ENCODE measurements around the gene ITGA4.

Gene ITGA4

DNA sequence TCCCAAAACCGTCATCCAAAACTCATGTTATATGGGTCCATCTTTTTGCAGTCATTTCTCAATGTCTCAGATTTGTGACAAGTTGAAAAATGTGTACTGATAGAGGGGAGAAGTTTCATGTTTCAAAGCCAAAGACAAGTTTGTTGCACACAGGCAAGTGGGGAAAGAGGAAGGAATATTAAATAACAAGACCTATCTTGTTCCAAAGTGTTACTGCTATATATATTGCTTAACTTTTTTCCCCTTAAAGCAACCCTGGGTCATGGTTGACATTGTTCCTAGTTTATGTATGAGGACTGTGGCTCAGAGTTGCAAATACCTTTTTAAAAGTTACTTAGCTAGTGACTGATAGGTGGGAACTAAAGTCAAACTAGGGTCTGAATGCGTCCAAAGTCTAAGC, 1.7 kb downstream of the ITGA4 start:
- no peak for DNase-seq (ENCODE audit: low read depth, low spot score)

GRCh38 chr2:181459621-181460021, 2.4 kb downstream of the ITGA4 start:
- peak; percentile 3 for DNase-seq (ENCODE audit: low read depth, low spot score)

DNA sequence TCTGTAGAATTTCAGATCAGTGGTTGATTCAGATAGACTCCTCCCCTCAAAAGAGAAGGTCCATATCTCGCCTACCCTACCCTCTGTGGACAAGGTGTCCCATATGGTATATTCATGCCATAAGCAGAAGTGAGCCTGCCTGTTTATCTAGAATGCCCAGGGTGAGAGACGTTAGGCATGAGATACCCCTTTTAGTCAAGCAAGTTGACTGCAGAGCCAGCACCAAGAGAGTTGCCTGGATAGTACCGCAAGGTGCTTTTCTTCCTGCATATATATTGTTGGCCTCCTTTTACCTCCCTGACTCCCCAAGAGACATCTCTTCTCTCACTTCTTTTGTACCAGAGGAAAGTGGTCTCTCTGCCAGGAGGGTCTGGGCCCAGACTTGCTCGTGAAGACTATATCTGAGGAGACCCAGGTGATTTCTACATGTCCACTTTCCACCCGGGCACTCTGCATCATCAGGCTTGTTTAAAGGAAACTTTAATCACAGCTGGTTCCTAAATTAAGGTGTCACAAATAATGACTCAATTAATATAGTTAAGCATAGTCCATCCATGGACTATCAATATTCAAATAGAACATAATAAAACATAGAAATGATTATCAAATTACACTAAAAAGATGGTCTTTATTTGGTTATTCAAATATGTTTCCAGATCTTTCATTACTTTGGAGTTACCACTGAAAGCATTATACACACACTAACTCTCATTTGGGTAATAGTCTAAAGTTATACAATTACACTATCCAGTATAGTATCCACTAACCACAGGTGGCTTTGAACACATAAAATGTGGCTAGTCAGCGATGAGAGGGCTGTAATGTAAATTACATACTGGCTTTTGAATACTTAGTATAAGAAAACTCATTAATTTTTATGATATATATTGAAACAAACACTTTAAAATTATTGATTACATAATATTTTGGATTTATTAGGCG, 4.1 kb downstream of the ITGA4 start:
- no peak for DNase-seq (ENCODE audit: low read depth, low spot score)

GRCh38 chr2:181462033-181462432, 4.8 kb downstream of the ITGA4 start:
- DNase-seq (ENCODE audit: low read depth, low spot score) = no peak

DNA sequence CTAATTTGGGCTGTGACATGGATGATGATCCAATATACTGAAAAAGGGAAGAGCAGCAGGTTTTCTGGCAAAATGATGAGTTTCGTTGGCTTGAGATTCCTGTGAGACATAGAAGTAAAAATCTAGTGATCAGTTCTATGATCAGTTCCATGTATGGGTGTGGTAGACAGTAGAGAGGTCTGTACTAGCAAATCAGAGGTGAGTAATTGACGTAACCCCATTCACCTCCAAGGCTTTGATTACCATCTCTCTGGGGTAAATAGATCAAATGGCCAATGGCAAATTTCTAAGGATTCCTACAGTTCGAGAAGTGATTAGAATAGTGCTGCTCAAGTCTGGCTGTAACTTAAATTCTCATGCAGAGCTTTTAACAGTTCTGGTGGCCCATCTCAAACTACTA, 6.4 kb downstream of the ITGA4 start:
- no peak for DNase-seq (ENCODE audit: low read depth, low spot score)

GRCh38 chr2:181464966-181465365, 7.8 kb downstream of the ITGA4 start:
- no peak for DNase-seq (ENCODE audit: low read depth, low spot score)

- peak; percentile 21 for DNase-seq (ENCODE audit: low read depth, low spot score)
Observed at GRCh38 chr2:181465676-181466375, 8.6 kb downstream of the ITGA4 start.

DNA sequence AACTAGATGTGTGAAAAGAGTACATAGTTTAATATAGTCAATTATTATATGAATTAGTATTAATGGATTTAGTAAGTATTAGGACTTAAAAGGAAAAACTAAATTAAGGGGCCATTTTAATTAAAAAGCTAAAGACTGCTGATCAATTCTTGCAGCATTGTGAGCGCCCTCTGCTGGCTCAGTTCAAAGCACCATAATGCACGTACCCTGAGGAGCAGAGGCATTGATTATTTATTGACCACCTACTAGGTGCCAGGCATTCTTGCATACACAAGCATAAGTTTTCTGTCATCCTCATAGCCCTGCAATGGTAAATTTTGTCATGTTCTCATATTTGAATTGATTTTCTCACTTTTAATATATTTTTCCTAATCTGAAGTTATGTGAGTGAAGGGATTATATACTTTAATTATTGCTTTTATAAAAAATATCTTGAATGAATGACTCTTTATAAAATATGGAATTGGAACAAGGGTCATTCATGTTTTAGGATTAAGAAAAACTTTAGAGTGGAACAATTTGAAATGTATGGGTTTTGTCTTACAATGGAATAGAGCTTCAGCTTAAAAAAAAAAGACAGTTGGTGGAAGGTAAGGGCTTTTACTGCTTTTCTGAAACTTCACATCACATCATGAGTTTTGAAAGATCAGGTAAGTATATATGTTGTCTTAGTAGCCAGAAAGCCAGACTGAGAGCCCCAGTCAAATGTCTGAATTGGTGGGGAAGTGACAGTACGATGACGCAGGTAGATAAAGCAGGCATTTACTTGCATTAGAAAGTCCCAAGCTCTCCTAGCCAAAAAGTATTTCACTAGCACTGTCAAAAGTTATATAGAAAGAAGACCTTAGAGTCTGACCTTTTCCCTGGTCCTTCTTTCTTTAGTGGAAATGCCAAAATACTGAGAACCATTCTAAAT, 9.7 kb downstream of the ITGA4 start:
- DNase-seq (ENCODE audit: low read depth, low spot score) = peak; percentile 74

DNA sequence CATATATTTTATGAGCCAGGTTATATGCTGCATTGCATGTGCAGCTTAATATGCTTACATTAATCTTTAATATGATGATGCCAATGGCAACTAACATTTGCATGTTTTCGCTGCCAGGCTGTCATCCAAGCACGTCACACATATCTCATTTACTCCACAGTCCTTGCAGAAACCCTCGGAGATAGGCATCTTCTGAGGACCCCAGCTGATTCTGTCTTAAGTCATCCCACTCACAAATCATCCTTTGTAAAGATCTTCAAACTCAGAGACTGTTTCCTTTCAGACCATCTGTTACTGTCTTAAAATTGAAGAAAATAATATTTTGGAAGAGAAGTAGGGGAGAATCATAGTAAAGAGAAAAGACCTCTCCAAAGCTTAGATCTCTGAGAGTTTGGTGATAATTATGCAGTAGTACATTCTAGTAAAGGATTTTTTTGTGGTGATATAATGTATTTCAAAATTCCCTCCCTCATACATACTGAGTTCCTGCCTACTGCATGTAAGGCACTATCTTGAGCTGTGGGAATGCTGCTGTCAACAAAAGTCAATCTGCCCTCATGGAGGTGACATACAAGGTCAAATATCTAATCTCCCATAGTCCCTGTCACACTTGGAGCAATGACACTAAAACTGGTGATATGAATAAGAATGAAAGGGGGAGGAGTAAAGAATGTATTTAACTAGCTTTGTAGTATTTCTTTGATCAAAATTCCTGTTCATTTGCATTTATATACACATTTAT, 11.0 kb downstream of the ITGA4 start:
- no peak for DNase-seq (ENCODE audit: low read depth, low spot score)

DNA sequence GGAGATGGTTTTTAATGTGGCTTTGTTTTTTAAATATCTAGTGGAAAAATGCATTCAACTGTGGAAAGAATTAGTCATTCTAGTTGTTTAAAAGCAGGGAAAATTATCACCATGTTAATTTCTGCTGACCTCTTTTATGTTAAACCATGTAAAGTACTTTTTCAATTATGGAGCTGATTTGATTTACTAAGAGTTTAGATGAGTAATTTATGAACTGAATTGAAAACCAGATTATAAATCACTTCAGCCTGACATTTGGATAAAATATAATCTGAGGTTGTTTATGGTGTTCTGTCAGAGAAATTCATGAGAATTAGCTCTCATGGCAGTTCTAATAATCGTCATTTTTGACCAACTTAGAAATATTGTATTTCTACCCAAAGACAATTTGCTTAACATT, 11.6 kb downstream of the ITGA4 start:
- peak; percentile 6 for DNase-seq (ENCODE audit: low read depth, low spot score)

GRCh38 chr2:181471226-181471625, 14.0 kb downstream of the ITGA4 start:
- DNase-seq (ENCODE audit: low read depth, low spot score) = no peak

- DNase-seq (ENCODE audit: low read depth, low spot score) = peak; percentile 20
Observed at GRCh38 chr2:181471783-181472182, 14.6 kb downstream of the ITGA4 start.

GRCh38 chr2:181472990-181473389, 15.8 kb downstream of the ITGA4 start:
- no peak for DNase-seq (ENCODE audit: low read depth, low spot score)

DNA sequence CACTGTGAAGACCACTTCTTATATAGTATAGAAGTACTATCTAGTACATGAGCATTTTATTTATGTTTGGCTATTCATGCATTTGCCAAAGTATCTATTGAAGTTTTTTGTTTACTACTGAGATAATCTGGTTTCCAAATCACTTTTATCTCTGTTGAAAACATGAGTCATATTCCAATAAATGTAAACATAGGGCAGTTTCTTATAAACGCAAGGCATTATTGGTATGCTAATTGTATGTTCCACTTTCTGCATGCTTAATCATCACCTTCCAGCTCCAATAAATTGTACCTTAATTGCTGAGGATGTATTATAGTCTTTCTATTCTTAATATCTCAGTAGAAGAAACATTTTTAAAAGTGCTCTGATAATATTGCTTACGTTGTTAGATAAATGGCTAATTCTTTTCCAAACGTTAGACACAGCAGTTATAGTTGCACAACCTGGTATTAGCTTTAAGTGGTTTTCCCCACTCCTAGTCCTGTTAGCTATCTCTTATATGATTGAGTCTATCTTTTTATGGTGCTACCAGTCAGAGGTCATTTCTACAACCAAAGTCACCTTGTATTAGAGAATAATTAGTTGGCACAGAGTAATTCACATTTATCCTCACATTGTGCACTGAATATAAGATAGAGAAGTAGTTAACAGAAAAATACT, 17.2 kb downstream of the ITGA4 start:
- no peak for DNase-seq (ENCODE audit: low read depth, low spot score)

- DNase-seq (ENCODE audit: low read depth, low spot score) = no peak
Observed at GRCh38 chr2:181483211-181483610, 26.0 kb downstream of the ITGA4 start.

DNA sequence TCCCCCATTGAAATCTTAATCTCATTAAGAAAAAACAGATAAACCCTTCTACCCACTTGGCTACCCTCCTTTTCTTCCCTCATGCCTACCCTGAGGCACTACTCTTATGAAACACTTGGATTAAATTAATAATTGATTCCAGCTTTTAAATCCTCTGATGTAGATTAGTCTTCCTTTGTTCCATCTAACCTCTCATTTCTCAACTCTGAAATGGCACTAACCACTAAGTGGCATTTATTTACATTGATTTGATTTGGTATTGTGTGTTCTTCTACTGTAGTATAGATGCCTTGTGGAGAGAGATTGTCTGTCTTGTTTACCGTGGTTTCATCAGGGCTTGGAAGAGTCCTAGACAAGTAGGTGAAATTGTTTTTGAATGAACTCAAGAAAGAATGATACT, 26.7 kb downstream of the ITGA4 start:
- DNase-seq (ENCODE audit: low read depth, low spot score) = no peak

DNA sequence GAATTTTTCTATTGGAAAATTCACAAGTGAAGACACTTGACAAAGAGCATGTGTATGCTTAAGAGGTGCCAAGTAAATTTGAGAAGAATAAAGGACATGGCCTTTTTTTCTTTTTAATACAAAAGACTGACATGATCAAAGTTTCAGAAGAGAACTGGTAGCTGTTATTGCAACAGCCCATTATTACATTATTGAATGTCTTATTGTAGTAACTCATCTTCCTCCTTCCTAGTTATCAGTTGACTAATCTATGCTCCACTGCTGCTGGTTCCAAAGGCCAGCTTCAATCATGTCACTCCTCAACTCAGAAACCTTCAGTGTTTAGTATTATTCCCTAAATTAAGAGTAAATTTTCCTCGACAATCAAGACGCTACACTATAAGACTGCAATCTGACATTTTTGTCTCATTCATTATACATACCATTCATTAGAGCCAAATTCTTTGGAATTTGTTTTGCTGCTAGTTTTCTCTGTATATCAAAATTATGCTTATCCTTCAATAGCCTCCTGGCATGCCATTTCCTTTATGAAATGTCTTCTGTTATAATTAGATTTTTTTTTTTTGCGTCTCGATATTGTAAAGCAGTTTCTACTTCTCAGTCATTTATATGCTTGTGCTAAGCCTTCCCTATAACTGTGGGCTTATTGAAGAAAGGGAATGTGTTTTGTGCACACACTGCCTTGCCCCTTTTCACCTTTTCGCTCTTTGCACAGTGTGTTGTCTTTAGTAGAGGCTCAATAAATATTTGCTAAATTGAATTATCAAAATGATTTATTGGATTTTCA, 27.9 kb downstream of the ITGA4 start:
- no peak for DNase-seq (ENCODE audit: low read depth, low spot score)

GRCh38 chr2:181485638-181485946, 28.4 kb downstream of the ITGA4 start:
- DNase-seq (ENCODE audit: low read depth, low spot score) = no peak

DNA sequence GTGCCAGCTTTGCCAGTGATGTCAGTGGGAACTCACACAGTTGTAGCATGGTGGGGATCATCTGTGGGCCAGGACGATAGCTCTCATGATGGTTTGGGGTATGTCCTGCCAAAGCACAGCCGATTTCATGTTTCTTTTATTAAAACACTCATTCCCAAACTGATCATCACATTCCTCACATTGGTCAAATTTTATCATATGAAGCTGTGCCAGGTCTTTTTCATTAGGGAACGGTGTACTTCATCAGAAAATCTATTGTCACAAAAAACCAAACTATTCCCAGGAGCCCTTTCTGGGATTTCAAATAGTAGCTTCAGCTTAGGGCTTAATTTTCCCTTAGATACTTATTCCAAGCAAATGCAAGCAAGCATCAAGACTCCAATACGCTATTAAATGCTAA, 42.0 kb downstream of the ITGA4 start:
- DNase-seq (ENCODE audit: low read depth, low spot score) = no peak

GRCh38 chr2:181500201-181500600, 43.0 kb downstream of the ITGA4 start:
- no peak for DNase-seq (ENCODE audit: low read depth, low spot score)

All from astrocyte of the hippocampus (primary cell).